ENCODE results near the gene PNO1. TPM values are rescaled to one million over a fixed set of nuclear protein-coding genes. Genes with fewer than 3 reads are reported as not detected.
"Not testable (repeated sequence)": the region's sequence is repeated elsewhere in the genome, so short reads cannot be mapped to it uniquely, and the experiment has no call there.

PNO1 gene
- 14.6 and 20.6 TPM in 2 replicates for total RNA-seq (ENCODE audit: low replicate concordance)

DNA sequence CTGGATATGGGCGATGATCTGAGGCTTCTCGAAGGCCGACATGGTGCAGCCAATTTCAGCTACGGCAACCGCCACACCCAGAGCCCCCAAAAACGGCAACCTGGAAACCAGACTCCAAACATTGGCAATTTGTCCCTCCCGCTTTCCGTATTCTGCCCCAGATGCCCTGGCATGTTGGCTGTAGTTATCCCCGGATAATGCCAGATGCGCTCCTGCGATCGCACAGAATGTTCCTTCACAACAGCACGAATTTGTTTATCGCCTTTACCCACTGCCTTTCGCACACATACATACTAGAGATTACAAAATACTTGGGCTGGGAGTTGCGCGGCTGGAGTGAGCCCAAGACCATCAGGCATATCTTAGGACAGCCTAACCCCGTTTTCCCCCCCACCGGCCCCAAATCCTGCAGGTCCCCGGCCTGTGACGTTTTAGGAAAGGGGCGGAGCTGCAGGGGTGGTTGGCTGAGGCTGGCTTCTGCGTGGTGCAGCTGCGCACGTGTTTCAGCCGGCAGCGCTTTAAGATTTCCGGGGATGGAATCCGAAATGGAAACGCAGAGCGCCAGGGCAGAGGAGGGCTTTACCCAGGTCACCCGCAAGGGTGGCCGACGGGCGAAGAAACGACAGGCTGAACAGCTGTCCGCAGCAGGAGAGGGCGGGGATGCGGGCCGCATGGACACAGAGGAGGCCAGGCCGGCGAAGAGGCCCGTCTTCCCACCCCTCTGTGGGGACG is at the start of gene PNO1:
TSS of gene PNO1 (plus strand) at position 487 of the 732 bp plus-strand sequence. CDS start at position 534, 47 bp downstream.
- peaks cover 10% of the 10 kb centered on the region for H3K36me3 Mint-ChIP-seq
- H3K36me3 ChIP-seq: no peaks in the 10 kb centered on the region
- peak; percentile 97 for DNase-seq (ENCODE audit: low spot score)
- TF ChIP-seq, protein P1, sequence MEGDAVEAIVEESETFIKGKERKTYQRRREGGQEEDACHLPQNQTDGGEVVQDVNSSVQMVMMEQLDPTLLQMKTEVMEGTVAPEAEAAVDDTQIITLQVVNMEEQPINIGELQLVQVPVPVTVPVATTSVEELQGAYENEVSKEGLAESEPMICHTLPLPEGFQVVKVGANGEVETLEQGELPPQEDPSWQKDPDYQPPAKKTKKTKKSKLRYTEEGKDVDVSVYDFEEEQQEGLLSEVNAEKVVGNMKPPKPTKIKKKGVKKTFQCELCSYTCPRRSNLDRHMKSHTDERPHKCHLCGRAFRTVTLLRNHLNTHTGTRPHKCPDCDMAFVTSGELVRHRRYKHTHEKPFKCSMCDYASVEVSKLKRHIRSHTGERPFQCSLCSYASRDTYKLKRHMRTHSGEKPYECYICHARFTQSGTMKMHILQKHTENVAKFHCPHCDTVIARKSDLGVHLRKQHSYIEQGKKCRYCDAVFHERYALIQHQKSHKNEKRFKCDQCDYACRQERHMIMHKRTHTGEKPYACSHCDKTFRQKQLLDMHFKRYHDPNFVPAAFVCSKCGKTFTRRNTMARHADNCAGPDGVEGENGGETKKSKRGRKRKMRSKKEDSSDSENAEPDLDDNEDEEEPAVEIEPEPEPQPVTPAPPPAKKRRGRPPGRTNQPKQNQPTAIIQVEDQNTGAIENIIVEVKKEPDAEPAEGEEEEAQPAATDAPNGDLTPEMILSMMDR (IDR thresholded peaks at IDR 0.05): no peak
- TF ChIP-seq EZH2phosphoT487 (IDR thresholded peaks at IDR 0.05) (no peak), EZH2 (IDR thresholded peaks at IDR 0.05) (no peak)
- peak within 1 kb of the TSS; percentile 78 for H3K4me3 ChIP-seq
- peak within 1 kb of the TSS; percentile 81 for H2AFZ ChIP-seq (replicated peaks)
- H3K9ac ChIP-seq: peak within 1 kb of the TSS; percentile 89
- peak within 1 kb of the TSS; percentile 92 for H3K4me3 Mint-ChIP-seq
- peaks cover 21% of the 10 kb centered on the region for H3K4me1 Mint-ChIP-seq
- no peaks in the 10 kb centered on the region for H3K9me3 ChIP-seq (ENCODE audit: low read depth)
- H4K20me1 ChIP-seq (ENCODE audit: low read depth): no peaks in the 10 kb centered on the region
- peaks cover 61% of the 10 kb centered on the region for H3K79me2 ChIP-seq (ENCODE audit: low read depth)
- peak within 1 kb of the TSS; percentile 100 for H3K27ac Mint-ChIP-seq
- H3K4me1 ChIP-seq: peaks cover 20% of the 10 kb centered on the region
- no peaks in the 10 kb centered on the region for H3K9me3 Mint-ChIP-seq
- H3K27me3 Mint-ChIP-seq (ENCODE audit: insufficient read depth, low read depth): no peaks in the 10 kb centered on the region
- H3K27ac ChIP-seq: peak within 1 kb of the TSS; percentile 93
- peak within 1 kb of the TSS; percentile 93 for H3K4me2 ChIP-seq
- no peaks in the 10 kb centered on the region for H3K27me3 ChIP-seq
- H3F3A ChIP-seq (ENCODE audit: low read depth): peaks cover 11% of the 10 kb centered on the region

DNA sequence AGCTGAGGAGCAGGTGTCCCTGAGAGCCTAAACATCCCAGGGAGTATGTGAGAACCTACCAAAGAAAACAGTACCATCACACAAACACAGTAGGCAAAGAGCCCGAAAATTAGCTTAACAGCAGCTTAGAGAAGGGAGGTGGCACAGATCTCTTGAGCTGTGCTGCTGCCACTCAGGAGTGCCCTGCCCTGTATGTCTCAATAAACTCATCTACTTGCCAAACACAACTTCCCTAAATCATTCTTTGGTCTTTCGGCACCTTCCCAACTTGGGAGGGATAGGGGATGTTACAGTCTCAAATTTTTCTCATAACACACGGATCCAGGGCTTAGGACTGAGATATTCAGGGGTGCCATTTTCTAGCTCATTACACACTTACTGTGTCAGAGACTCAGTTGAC is 49.6 kb upstream of the PNO1 start:
- Mint-ChIP-seq H3K27ac (no peak overlapping the region), H3K9me3 (peaks cover 5% of the 10 kb centered on the region), H3K4me1 (no peaks in the 10 kb centered on the region), H3K27me3 (ENCODE audit: insufficient read depth, low read depth) (peaks cover 5% of the 10 kb centered on the region), H3K4me3 (no peak overlapping the region), H3K36me3 (no peaks in the 10 kb centered on the region)
- no peaks in the 10 kb centered on the region for H3K4me1 ChIP-seq
- H3K36me3 ChIP-seq: no peaks in the 10 kb centered on the region
- no peaks in the 10 kb centered on the region for H3K27me3 ChIP-seq
- no peak overlapping the region for H3K4me3 ChIP-seq
- no peak for DNase-seq (ENCODE audit: low spot score)
- H3K9me3 ChIP-seq (ENCODE audit: low read depth): no peaks in the 10 kb centered on the region
- no peaks in the 10 kb centered on the region for H3F3A ChIP-seq (ENCODE audit: low read depth)
- TF ChIP-seq, protein P1 (IDR thresholded peaks at IDR 0.05): no peak
- TF ChIP-seq EZH2phosphoT487 (IDR thresholded peaks at IDR 0.05) (no peak), EZH2 (IDR thresholded peaks at IDR 0.05) (no peak)
- H4K20me1 ChIP-seq (ENCODE audit: low read depth): no peaks in the 10 kb centered on the region
- no peak overlapping the region for H2AFZ ChIP-seq (replicated peaks)
- no peak overlapping the region for H3K9ac ChIP-seq
- no peaks in the 10 kb centered on the region for H3K79me2 ChIP-seq (ENCODE audit: low read depth)
- no peak overlapping the region for H3K4me2 ChIP-seq
- H3K27ac ChIP-seq: no peak overlapping the region

DNA sequence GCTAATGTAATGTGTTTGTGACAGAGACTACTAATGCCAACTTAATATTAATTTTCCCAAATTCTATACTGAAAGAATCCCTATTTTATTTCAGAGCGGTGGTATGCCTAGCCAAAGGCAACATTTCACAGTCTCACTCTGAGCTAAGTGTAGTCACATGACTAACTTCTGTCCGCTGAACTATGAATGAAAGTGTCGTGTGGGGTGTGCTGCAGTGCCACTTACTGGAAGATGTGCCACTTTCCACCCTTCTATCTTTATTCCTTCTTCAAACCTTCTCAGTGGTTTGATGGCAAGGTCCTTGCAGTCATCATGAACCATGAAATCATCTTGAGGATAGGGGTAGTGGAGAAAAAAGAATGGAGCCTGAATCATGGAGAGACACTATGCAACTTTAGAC is 47.6 kb upstream of the PNO1 start:
- peaks cover 5% of the 10 kb centered on the region for H3K9me3 Mint-ChIP-seq
- no peaks in the 10 kb centered on the region for H3K27me3 ChIP-seq
- no peak overlapping the region for H3K4me2 ChIP-seq
- H4K20me1 ChIP-seq (ENCODE audit: low read depth): no peaks in the 10 kb centered on the region
- peaks cover 8% of the 10 kb centered on the region for H3K27me3 Mint-ChIP-seq (ENCODE audit: insufficient read depth, low read depth)
- H3K27ac ChIP-seq: no peak overlapping the region
- H3K4me1 Mint-ChIP-seq: no peaks in the 10 kb centered on the region
- H3K9ac ChIP-seq: no peak overlapping the region
- no peaks in the 10 kb centered on the region for H3K9me3 ChIP-seq (ENCODE audit: low read depth)
- H3K27ac Mint-ChIP-seq: no peak overlapping the region
- no peaks in the 10 kb centered on the region for H3K36me3 Mint-ChIP-seq
- no peaks in the 10 kb centered on the region for H3K79me2 ChIP-seq (ENCODE audit: low read depth)
- no peak overlapping the region for H2AFZ ChIP-seq (replicated peaks)
- H3K4me3 Mint-ChIP-seq: no peak overlapping the region
- H3F3A ChIP-seq (ENCODE audit: low read depth): no peaks in the 10 kb centered on the region
- no peak for DNase-seq (ENCODE audit: low spot score)
- no peak for TF ChIP-seq EZH2phosphoT487 (IDR thresholded peaks at IDR 0.05)
- no peaks in the 10 kb centered on the region for H3K4me1 ChIP-seq
- H3K36me3 ChIP-seq: no peaks in the 10 kb centered on the region
- H3K4me3 ChIP-seq: no peak overlapping the region

DNA sequence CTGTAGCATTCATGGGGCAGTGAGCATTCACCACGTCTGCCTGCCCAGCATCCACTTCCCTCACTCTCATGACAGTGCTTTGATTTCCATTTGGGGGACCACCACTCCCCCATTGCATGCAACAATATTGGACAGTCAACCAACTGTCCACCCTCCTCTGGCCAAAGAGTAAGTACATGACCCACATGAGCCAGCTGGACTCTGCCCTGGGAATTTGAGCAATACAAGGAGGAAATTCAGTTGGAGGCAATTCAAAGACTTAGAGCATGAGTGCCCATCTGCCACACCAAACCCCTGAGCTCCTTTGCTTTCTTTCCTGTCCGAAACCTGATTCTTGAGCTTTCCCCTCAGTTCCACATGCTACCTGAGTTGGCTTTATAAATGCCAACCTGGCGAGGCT is 41.7 kb upstream of the PNO1 start:
- H3K9me3 Mint-ChIP-seq: no peaks in the 10 kb centered on the region

DNA sequence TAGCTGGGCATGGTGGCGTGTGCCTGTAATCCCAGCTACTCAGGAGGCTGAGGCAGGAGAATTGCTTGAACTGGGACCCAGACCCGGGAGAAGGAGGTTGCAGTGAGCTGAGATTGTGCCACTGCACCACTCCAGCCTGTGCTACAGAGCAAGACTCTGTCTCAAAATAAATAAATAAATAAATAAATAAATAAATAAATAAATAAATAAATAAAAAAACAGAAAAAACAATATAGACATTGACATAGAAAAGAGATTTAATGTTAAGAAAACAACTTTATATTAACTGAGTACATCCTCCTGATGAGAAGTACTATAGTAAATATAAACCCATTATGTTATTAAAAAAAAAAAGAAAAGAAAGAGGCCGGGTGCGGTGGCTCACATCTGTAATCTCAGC is 39.8 kb upstream of the PNO1 start:
- not testable (repeated sequence) for H3F3A ChIP-seq (ENCODE audit: low read depth); H2AFZ ChIP-seq (replicated peaks); H3K27me3 ChIP-seq; H4K20me1 ChIP-seq (ENCODE audit: low read depth); H3K4me3 ChIP-seq; H3K27ac ChIP-seq; H3K4me2 ChIP-seq; H3K4me3 Mint-ChIP-seq; H3K36me3 ChIP-seq; H3K27ac Mint-ChIP-seq; H3K9me3 Mint-ChIP-seq; DNase-seq (ENCODE audit: low spot score); H3K9ac ChIP-seq; H3K27me3 Mint-ChIP-seq (ENCODE audit: insufficient read depth, low read depth); H3K9me3 ChIP-seq (ENCODE audit: low read depth); H3K36me3 Mint-ChIP-seq; H3K79me2 ChIP-seq (ENCODE audit: low read depth); H3K4me1 ChIP-seq
- peaks cover 16% of the 10 kb centered on the region for H3K4me1 Mint-ChIP-seq

More for the DNA sequence above, 41.7 kb upstream of the PNO1 start:
- TF ChIP-seq, protein P1 (IDR thresholded peaks at IDR 0.05): no peak
- TF ChIP-seq EZH2phosphoT487 (IDR thresholded peaks at IDR 0.05): no peak
- TF ChIP-seq EZH2 (IDR thresholded peaks at IDR 0.05): no peak
- no peaks in the 10 kb centered on the region for H4K20me1 ChIP-seq (ENCODE audit: low read depth)
- H3K9me3 ChIP-seq (ENCODE audit: low read depth): no peaks in the 10 kb centered on the region
- no peak overlapping the region for H3K4me3 ChIP-seq
- H3K27ac ChIP-seq: no peak overlapping the region
- no peaks in the 10 kb centered on the region for H3F3A ChIP-seq (ENCODE audit: low read depth)
- H2AFZ ChIP-seq (replicated peaks): no peak overlapping the region
- H3K4me2 ChIP-seq: no peak overlapping the region
- H3K36me3 ChIP-seq: no peaks in the 10 kb centered on the region
- no peak overlapping the region for H3K4me3 Mint-ChIP-seq
- no peak for DNase-seq (ENCODE audit: low spot score)
- no peak overlapping the region for H3K27ac Mint-ChIP-seq
- H3K4me1 ChIP-seq: no peaks in the 10 kb centered on the region
- H3K36me3 Mint-ChIP-seq: no peaks in the 10 kb centered on the region
- no peaks in the 10 kb centered on the region for H3K79me2 ChIP-seq (ENCODE audit: low read depth)
- no peaks in the 10 kb centered on the region for H3K27me3 ChIP-seq
- H3K4me1 Mint-ChIP-seq: peaks cover 12% of the 10 kb centered on the region
- no peak overlapping the region for H3K9ac ChIP-seq
- H3K27me3 Mint-ChIP-seq (ENCODE audit: insufficient read depth, low read depth): peaks cover 3% of the 10 kb centered on the region

All from neural progenitor cell (in vitro differentiated cells).